Vagina (tissue), 2 donors: Measurements from ENCODE around the gene EHD1. TPM values are rescaled to one million over a fixed set of nuclear protein-coding genes. Genes with fewer than 3 reads are reported as not detected.

Experiments used
- DNase-seq, 2 donors: peaks; one replicate each; pipeline ENCODE4 v3.0.0-alpha.2; 2017; ENCODE audit errors: extremely low spot score in 2 of 2
- H3K27ac ChIP-seq: fragments of 200-600 bp; sonication (generic); one replicate; pipeline ENCODE4 v1.5.1; 2019
- H3K27me3 ChIP-seq: fragments of 200-600 bp; sonication (generic); one replicate; pipeline ENCODE4 v1.5.1; 2019
- H3K36me3 ChIP-seq, 2 donors: fragments of 200-600 bp; sonication (generic); one replicate each; pipeline ENCODE4 v1.5.1; 2017 to 2019
- H3K4me1 ChIP-seq: fragments of 200-600 bp; sonication (generic); one replicate; pipeline ENCODE4 v1.5.1; 2019
- H3K4me3 ChIP-seq, 2 donors: fragments of 200-600 bp; sonication (generic); 1 replicate in 1 of 2; 2 replicates in 1 of 2; pipeline ENCODE4 v1.5.1; 2016 to 2019
- H3K9me3 ChIP-seq: fragments of 200-600 bp; sonication (generic); one replicate; pipeline ENCODE4 v1.5.1; 2019
- CTCF ChIP-seq, 3 experiments: fragments of 450-650 bp in 2 of 3; fragments of 200-600 bp in 1 of 3; sonication (generic) in 1 of 3; IDR thresholded peaks; one replicate each; pipeline ENCODE4 v1.5.1; 2017 to 2019; ENCODE audit warnings: antibody characterized with exemption in 3 of 3, mild to moderate bottlenecking in 2 of 3, moderate library complexity in 2 of 3
- POLR2A ChIP-seq, 2 donors: fragments of 450-650 bp; IDR thresholded peaks; one replicate each; pipeline ENCODE4 v1.6.1; 2017; ENCODE audit warnings: antibody characterized with exemption in 2 of 2, mild to moderate bottlenecking in 2 of 2, moderate library complexity in 2 of 2
- POLR2AphosphoS5 ChIP-seq, 2 donors: sonication (generic); formaldehyde crosslinking; IDR thresholded peaks; one replicate each; pipeline ENCODE4 v1.9.0; 2017; ENCODE audit warnings: antibody characterized with exemption in 2 of 2, mild to moderate bottlenecking in 2 of 2, low read depth in 1 of 2; ENCODE audit not compliant: insufficient read depth in 1 of 2
- intact Hi-C: fragments of 100-400 bp; cut with DNase I; formaldehyde crosslinking; loops from one replicate; pipeline ENCODE4 v1.15.1; 2023
- total RNA-seq: library from RNA; depleted of rRNA; stranded (reverse); fragments of >200 nt; gene quantifications from one replicate; pipeline ENCODE4 v1.2.3, GENCODE V29; 2016

EHD1 gene
- total RNA-seq, 1 donor from 2014 or later: 61.6 TPM

GRCh38 chr11:64855596-64856304, 22.7 kb downstream of the EHD1 start:
- Histone ChIP-seq H3K36me3 (peaks cover 0 to 32% of the 10 kb centered on the region in 2 donors), H3K27me3 (no peaks in the 10 kb centered on the region), H3K4me3 (peak overlapping the region in 1 of 2 donors; percentile 0), H3K9me3 (no peaks in the 10 kb centered on the region), H3K4me1 (peaks cover 51% of the 10 kb centered on the region), H3K27ac (peak overlapping the region; percentile 79)
- TF ChIP-seq CTCF (IDR thresholded peaks at IDR 0.05) (no peak), POLR2AphosphoS5 (IDR thresholded peaks at IDR 0.05; ENCODE audit: insufficient read depth in 1 of 2, low read depth in 1 of 2) (no peak), POLR2A (IDR thresholded peaks at IDR 0.05) (no peak)
- intact Hi-C loops: loop anchor here (2.0 kb wide), 1 partner anchor 23 kb away; the partner anchor contains the start of gene EHD1
- no peak for DNase-seq

GRCh38 chr11:64854534-64855502, 23.6 kb downstream of the EHD1 start:
- peak overlapping the region in 1 of 2 donors; percentile 0 for H3K4me3 ChIP-seq
- TF ChIP-seq CTCF (IDR thresholded peaks at IDR 0.05) (no peak), POLR2AphosphoS5 (IDR thresholded peaks at IDR 0.05; ENCODE audit: insufficient read depth in 1 of 2, low read depth in 1 of 2) (peak; percentile 92 to 93)
- H3K27ac ChIP-seq: peak overlapping the region; percentile 79
- H3K36me3 ChIP-seq: peaks cover 0 to 30% of the 10 kb centered on the region in 2 donors
- intact Hi-C loops: no loop called here
- H3K4me1 ChIP-seq: peaks cover 58% of the 10 kb centered on the region
- no peak for DNase-seq
- no peaks in the 10 kb centered on the region for H3K27me3 ChIP-seq
- no peaks in the 10 kb centered on the region for H3K9me3 ChIP-seq

- intact Hi-C loops: no loop called here
- no peak for DNase-seq
- H3K27me3 ChIP-seq: no peaks in the 10 kb centered on the region
- TF ChIP-seq POLR2A (IDR thresholded peaks at IDR 0.05): no peak
- no peak for TF ChIP-seq CTCF (IDR thresholded peaks at IDR 0.05)
- TF ChIP-seq POLR2AphosphoS5 (IDR thresholded peaks at IDR 0.05; ENCODE audit: insufficient read depth in 1 of 2, low read depth in 1 of 2): no peak
- no peak overlapping the region for H3K4me3 ChIP-seq
- peak overlapping the region; percentile 79 for H3K27ac ChIP-seq
- peaks cover 0 to 23% of the 10 kb centered on the region in 2 donors for H3K36me3 ChIP-seq
- peaks cover 65% of the 10 kb centered on the region for H3K4me1 ChIP-seq
- no peaks in the 10 kb centered on the region for H3K9me3 ChIP-seq
Measured at GRCh38 chr11:64854157-64854533, 24.3 kb downstream of the EHD1 start.

- no peaks in the 10 kb centered on the region for H3K9me3 ChIP-seq
- no peak for TF ChIP-seq POLR2A (IDR thresholded peaks at IDR 0.05)
- TF ChIP-seq CTCF (IDR thresholded peaks at IDR 0.05): no peak
- peaks cover 0 to 19% of the 10 kb centered on the region in 2 donors for H3K36me3 ChIP-seq
- no peak overlapping the region for H3K4me3 ChIP-seq
- intact Hi-C loops: no loop called here
- no peaks in the 10 kb centered on the region for H3K27me3 ChIP-seq
- H3K27ac ChIP-seq: peak overlapping the region; percentile 79
- DNase-seq: no peak
- H3K4me1 ChIP-seq: peaks cover 69% of the 10 kb centered on the region
Measured at GRCh38 chr11:64853709-64854108, 24.7 kb downstream of the EHD1 start.
